IMR-90 (cell line): ENCODE data around the gene CPO.
A peak's percentile ranks its signal among the peaks of the same experiment; 100 is the strongest.

Experiments used
- BHLHE40 ChIP-seq: fragments of 150-350 bp; IDR thresholded peaks from 2 replicates; pipeline ENCODE4 v1.6.1; 2016; ENCODE audit warnings: mild to moderate bottlenecking, low read depth, low read length
- ELK1 ChIP-seq: fragments of 150-350 bp; IDR thresholded peaks from 2 replicates; pipeline ENCODE4 v1.6.1; 2016; ENCODE audit warnings: low read depth, mild to moderate bottlenecking, low read length, moderate library complexity, borderline replicate concordance
- MXI1 ChIP-seq: IDR thresholded peaks from 2 replicates; pipeline ENCODE4 v1.6.1; 2012; ENCODE audit warnings: low read depth, mild to moderate bottlenecking, low read length, moderate library complexity, borderline replicate concordance
- POLR2A ChIP-seq: IDR thresholded peaks from 2 replicates; pipeline ENCODE4 v1.6.1; 2012; ENCODE audit warnings: mild to moderate bottlenecking, low read depth, low read length
- RFX5 ChIP-seq: IDR thresholded peaks from 2 replicates; pipeline ENCODE4 v1.8.0; 2012; ENCODE audit warnings: low read depth, mild to moderate bottlenecking, low read length, moderate library complexity
- SMC3 ChIP-seq: fragments of 150-350 bp; IDR thresholded peaks from 2 replicates; pipeline ENCODE4 v1.6.1; 2016; ENCODE audit warnings: low read depth, mild to moderate bottlenecking, antibody characterized with exemption, low read length, moderate library complexity
- TF ChIP-seq, protein P1 (sequence below): conservative IDR thresholded peaks from 2 replicates; pipeline ENCODE4 v1.5.1; 2012; ENCODE audit warnings: mild to moderate bottlenecking, low read depth, low read length, improper control_type of control experiment

DNA sequence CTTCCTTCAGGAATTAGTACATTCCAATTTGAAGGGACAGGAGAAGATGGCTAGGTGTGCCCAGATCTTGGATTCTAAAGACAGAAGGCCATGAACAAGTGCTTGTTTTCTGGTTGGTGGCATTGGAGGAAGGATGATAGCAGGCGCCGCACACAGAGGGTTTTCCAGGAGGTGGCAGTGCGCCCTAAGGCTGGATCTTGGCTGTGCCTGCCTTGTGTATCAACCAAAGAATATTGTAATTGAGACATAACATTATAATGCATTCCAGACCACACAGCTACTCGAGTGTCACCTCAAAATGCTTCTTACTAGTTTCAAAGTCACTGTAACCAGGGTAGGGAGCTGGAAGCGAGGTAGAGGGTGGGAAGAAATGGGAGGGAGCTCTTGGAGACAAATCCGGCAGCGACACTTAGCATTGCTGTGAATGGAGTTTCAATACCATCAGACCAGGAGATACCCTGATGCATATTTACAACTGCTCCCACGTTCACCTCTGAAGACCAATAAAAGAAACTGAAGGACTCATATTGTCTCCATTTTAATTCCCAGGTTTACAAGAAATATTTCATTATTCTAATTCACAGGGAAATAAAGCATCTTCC, 42.5 kb downstream of the CPO start:
- no peak for TF ChIP-seq BHLHE40
- peak; percentile 97 for TF ChIP-seq SMC3
- TF ChIP-seq, protein P1, sequence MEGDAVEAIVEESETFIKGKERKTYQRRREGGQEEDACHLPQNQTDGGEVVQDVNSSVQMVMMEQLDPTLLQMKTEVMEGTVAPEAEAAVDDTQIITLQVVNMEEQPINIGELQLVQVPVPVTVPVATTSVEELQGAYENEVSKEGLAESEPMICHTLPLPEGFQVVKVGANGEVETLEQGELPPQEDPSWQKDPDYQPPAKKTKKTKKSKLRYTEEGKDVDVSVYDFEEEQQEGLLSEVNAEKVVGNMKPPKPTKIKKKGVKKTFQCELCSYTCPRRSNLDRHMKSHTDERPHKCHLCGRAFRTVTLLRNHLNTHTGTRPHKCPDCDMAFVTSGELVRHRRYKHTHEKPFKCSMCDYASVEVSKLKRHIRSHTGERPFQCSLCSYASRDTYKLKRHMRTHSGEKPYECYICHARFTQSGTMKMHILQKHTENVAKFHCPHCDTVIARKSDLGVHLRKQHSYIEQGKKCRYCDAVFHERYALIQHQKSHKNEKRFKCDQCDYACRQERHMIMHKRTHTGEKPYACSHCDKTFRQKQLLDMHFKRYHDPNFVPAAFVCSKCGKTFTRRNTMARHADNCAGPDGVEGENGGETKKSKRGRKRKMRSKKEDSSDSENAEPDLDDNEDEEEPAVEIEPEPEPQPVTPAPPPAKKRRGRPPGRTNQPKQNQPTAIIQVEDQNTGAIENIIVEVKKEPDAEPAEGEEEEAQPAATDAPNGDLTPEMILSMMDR = peak; percentile 97
- no peak for TF ChIP-seq MXI1
- no peak for TF ChIP-seq ELK1
- peak; percentile 48; the same call in 1 of the 2 replicates for TF ChIP-seq POLR2A
- TF ChIP-seq RFX5 = no peak
